ENCODE data around the gene PLPP4.

GRCh38 chr10:120436439-120437112 is 20.5 kb upstream of the PLPP4 start:
- no peak for TF ChIP-seq CTCF (conservative IDR thresholded peaks at IDR 0.05 in 1 of 2, IDR thresholded peaks at IDR 0.05 in 1 of 2; ENCODE audit: low read depth in 1 of 2, low read length in 2 of 2)
- TF ChIP-seq EZH2 (IDR thresholded peaks at IDR 0.05; ENCODE audit: low read length, missing control alignments): no peak

Data from fibroblast of lung (primary cell).